ENCODE results near the gene PLCB4.

DNA sequence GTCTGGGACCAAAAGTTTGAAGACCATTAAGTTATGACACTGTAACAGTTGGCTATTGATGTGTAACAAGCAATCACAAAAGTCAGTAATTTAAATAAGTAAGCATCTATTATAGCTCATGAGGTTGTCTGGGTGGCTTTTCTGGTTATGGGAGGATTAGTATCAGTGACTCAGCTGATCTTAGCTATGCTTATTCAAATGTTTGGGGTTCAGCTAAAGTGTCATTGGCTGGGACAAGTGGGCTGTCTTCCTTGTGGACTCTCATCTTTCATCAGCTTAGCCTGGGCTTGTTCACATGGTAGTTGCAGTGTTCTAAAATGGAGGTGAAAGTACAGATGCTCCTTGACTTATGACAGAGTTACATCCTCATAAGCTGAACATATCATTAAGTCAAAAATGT is 370.9 kb downstream of the PLCB4 start:
- TF ChIP-seq, protein P1, sequence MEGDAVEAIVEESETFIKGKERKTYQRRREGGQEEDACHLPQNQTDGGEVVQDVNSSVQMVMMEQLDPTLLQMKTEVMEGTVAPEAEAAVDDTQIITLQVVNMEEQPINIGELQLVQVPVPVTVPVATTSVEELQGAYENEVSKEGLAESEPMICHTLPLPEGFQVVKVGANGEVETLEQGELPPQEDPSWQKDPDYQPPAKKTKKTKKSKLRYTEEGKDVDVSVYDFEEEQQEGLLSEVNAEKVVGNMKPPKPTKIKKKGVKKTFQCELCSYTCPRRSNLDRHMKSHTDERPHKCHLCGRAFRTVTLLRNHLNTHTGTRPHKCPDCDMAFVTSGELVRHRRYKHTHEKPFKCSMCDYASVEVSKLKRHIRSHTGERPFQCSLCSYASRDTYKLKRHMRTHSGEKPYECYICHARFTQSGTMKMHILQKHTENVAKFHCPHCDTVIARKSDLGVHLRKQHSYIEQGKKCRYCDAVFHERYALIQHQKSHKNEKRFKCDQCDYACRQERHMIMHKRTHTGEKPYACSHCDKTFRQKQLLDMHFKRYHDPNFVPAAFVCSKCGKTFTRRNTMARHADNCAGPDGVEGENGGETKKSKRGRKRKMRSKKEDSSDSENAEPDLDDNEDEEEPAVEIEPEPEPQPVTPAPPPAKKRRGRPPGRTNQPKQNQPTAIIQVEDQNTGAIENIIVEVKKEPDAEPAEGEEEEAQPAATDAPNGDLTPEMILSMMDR (IDR thresholded peaks at IDR 0.05): no peak
- TF ChIP-seq POLR2A (IDR thresholded peaks at IDR 0.05): no peak

Measured in lower leg skin (tissue), 3 donors.